Body of pancreas (tissue), 4 donors: Measurements from ENCODE around the gene EML5.
"Not testable (repeated sequence)": the region's sequence is repeated elsewhere in the genome, so short reads cannot be mapped to it uniquely, and the experiment has no call there.

Experiments
- CTCF ChIP-seq, 7 experiments: fragments of 450-650 bp in 4 of 7; fragments of 200-600 bp in 3 of 7; sonication (generic) in 3 of 7; IDR thresholded peaks; one replicate each; pipeline ENCODE4 v1.5.1; 2016 to 2019; ENCODE audit warnings: antibody characterized with exemption in 7 of 7
- POLR2A ChIP-seq, 3 donors: fragments of 450-650 bp; IDR thresholded peaks; one replicate each; pipeline ENCODE4 v1.6.1; 2016; ENCODE audit warnings: antibody characterized with exemption in 3 of 3, mild to moderate bottlenecking in 2 of 3

GRCh38 chr14:88819674-88820073 is 26.9 kb upstream of the EML5 start:
- TF ChIP-seq CTCF, POLR2A (IDR thresholded peaks at IDR 0.05): not testable (repeated sequence)
